ENCODE measurements around the gene NUDT4. TPM values are rescaled to one million over a fixed set of nuclear protein-coding genes. Genes with fewer than 3 reads are reported as not detected.

The NUDT4 gene
- polyA plus RNA-seq, 1 donor (not counting 4 experiments of a cell fraction or from before 2014, with no cell fraction given): 33.2 TPM

GRCh38 chr12:93440043-93440835 is 62.5 kb downstream of the NUDT4 start:
- H3K9me3 ChIP-seq (ENCODE audit: control insufficient read depth, low read depth, low read length): no peaks in the 10 kb centered on the region
- peaks cover 2% of the 10 kb centered on the region for H3K9me1 ChIP-seq (ENCODE audit: control insufficient read depth, extremely low read depth, insufficient read depth, low read length)
- peaks cover 65% of the 10 kb centered on the region for H3K79me2 ChIP-seq (ENCODE audit: control insufficient read depth, insufficient read depth, low read length)
- H3K36me3 ChIP-seq (ENCODE audit: control insufficient read depth in 2 of 2, extremely low read depth in 1 of 2, insufficient read depth in 2 of 2, low read length in 2 of 2): peaks cover 0 to 3% of the 10 kb centered on the region in 2 experiments
- TF ChIP-seq EZH2 (IDR thresholded peaks at IDR 0.05; ENCODE audit: low read length) (no peak), CTCF (optimal IDR thresholded peaks at IDR 0.05 in 1 of 3, IDR thresholded peaks at IDR 0.05 in 1 of 3, conservative IDR thresholded peaks at IDR 0.05 in 1 of 3; ENCODE audit: extremely low read depth in 1 of 3, insufficient read depth in 2 of 3, low read length in 3 of 3) (no peak)
- H3K27ac ChIP-seq (ENCODE audit: control insufficient read depth, insufficient read depth, low read length): peak overlapping the region; percentile 87
- no peak overlapping the region for H2AFZ ChIP-seq (ENCODE audit: control insufficient read depth, low read length)
- dilution Hi-C loops (cut with MboI; ENCODE audit: extremely low pct_ligation_motif_present, low sequenced_read_pairs): no loop called here
- FAIRE-seq (no peak), DNase-seq (ENCODE audit: low read depth, low spot score) (no peak)
- peak overlapping the region; percentile 87 to 97 (median 96) for H3K4me3 ChIP-seq (ENCODE audit: control insufficient read depth in 2 of 3, extremely low read depth in 1 of 3, insufficient read depth in 2 of 3, low read depth in 1 of 3, low read length in 3 of 3)
- H4K20me1 ChIP-seq (ENCODE audit: control insufficient read depth, extremely low read depth, insufficient read depth, low read length): peaks cover 42% of the 10 kb centered on the region
- peak overlapping the region; percentile 93 for H3K4me2 ChIP-seq (ENCODE audit: control insufficient read depth, extremely low read depth, insufficient read depth, low read depth, low read length)
- H3K9ac ChIP-seq (ENCODE audit: control insufficient read depth, extremely low read depth, insufficient read depth, low read length): peak overlapping the region; percentile 86
- H3K27me3 ChIP-seq (ENCODE audit: control insufficient read depth, extremely low read depth, insufficient read depth, low read length): no peaks in the 10 kb centered on the region
- H3K4me1 ChIP-seq (ENCODE audit: control insufficient read depth, extremely low read depth, insufficient read depth, low read length): peaks cover 35% of the 10 kb centered on the region

DNA sequence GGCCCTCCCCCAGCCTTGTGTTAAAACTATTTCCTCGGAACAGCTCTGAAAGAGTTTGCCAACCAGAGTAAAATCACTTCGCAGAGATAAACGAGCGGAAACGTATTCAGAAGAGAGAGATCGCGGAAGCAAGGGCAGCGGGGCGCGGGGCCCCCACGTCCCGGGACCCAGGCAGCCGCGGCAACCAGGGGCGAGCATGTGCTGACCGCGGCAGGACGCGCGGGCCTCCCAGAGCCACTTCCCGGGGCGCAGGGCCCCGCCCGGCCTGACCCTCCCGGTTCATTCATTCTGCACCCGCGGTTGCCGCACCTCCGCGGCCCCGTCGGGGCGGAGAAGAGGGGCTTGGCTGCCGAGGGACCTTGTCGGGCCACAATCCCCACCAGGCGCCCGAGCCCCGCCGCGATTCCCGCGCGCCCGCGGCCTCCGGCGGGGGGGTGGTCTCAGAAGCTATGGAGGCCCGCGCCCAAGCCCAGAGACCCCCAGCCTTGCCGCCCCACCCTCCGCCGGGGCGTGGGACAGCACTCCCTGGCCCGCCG is 63.4 kb downstream of the NUDT4 start:
- no peaks in the 10 kb centered on the region for H3K27me3 ChIP-seq (ENCODE audit: control insufficient read depth, extremely low read depth, insufficient read depth, low read length)
- peaks cover 56% of the 10 kb centered on the region for H3K79me2 ChIP-seq (ENCODE audit: control insufficient read depth, insufficient read depth, low read length)
- dilution Hi-C loops (cut with MboI; ENCODE audit: extremely low pct_ligation_motif_present, low sequenced_read_pairs): no loop called here
- peaks cover 2% of the 10 kb centered on the region for H3K9me1 ChIP-seq (ENCODE audit: control insufficient read depth, extremely low read depth, insufficient read depth, low read length)
- H2AFZ ChIP-seq (ENCODE audit: control insufficient read depth, low read length): no peak overlapping the region
- peak overlapping the region; percentile 93 for H3K4me2 ChIP-seq (ENCODE audit: control insufficient read depth, extremely low read depth, insufficient read depth, low read depth, low read length)
- H3K4me1 ChIP-seq (ENCODE audit: control insufficient read depth, extremely low read depth, insufficient read depth, low read length): peaks cover 35% of the 10 kb centered on the region
- DNase-seq (ENCODE audit: low read depth, low spot score) (no peak), FAIRE-seq (no peak)
- peak overlapping the region; percentile 87 for H3K27ac ChIP-seq (ENCODE audit: control insufficient read depth, insufficient read depth, low read length)
- peaks cover 0 to 3% of the 10 kb centered on the region in 2 experiments for H3K36me3 ChIP-seq (ENCODE audit: control insufficient read depth in 2 of 2, extremely low read depth in 1 of 2, insufficient read depth in 2 of 2, low read length in 2 of 2)
- no peaks in the 10 kb centered on the region for H3K9me3 ChIP-seq (ENCODE audit: control insufficient read depth, low read depth, low read length)
- peak overlapping the region; percentile 86 for H3K9ac ChIP-seq (ENCODE audit: control insufficient read depth, extremely low read depth, insufficient read depth, low read length)
- TF ChIP-seq CTCF (optimal IDR thresholded peaks at IDR 0.05 in 1 of 3, IDR thresholded peaks at IDR 0.05 in 1 of 3, conservative IDR thresholded peaks at IDR 0.05 in 1 of 3; ENCODE audit: extremely low read depth in 1 of 3, insufficient read depth in 2 of 3, low read length in 3 of 3) (no peak), EZH2 (IDR thresholded peaks at IDR 0.05; ENCODE audit: low read length) (no peak)
- H3K4me3 ChIP-seq (ENCODE audit: control insufficient read depth in 2 of 3, extremely low read depth in 1 of 3, insufficient read depth in 2 of 3, low read depth in 1 of 3, low read length in 3 of 3): peak overlapping the region; percentile 87 to 97 (median 96)
- peaks cover 34% of the 10 kb centered on the region for H4K20me1 ChIP-seq (ENCODE audit: control insufficient read depth, extremely low read depth, insufficient read depth, low read length)

All from keratinocyte (primary cell).